GM23338 (cell line): Measurements from ENCODE around the gene CUX1. TPM values are rescaled to one million over a fixed set of nuclear protein-coding genes. Genes with fewer than 3 reads are reported as not detected.

Experiments
- ATAC-seq: fragments of 200-7000 bp; cut with Tn5 transposase; 3 replicates; pipeline ENCODE4 v1.9.1; 2020
- DNase-seq: peaks from one replicate; pipeline ENCODE4 v3.0.0-alpha.2; 2015; ENCODE audit warnings: low spot score
- H2AFZ ChIP-seq: fragments of 200-600 bp; sonication (generic); 2 replicates; pipeline ENCODE4 v1.8.0; 2016; ENCODE audit warnings: antibody characterized with exemption, mild to moderate bottlenecking, moderate library complexity
- H3F3A ChIP-seq: fragments of 200-600 bp; sonication (generic); replicated peaks from 2 replicates; pipeline ENCODE4 v1.8.0; 2017; ENCODE audit warnings: antibody characterized with exemption, mixed run types, low read depth
- H3K27ac ChIP-seq: fragments of 200-600 bp; sonication (generic); 2 replicates; pipeline ENCODE4 v1.6.1; 2016; ENCODE audit warnings: low read depth
- H3K27me3 ChIP-seq: fragments of 200-600 bp; sonication (generic); 2 replicates; pipeline ENCODE4 v1.8.0; 2016; ENCODE audit warnings: mild to moderate bottlenecking, mixed run types, moderate library complexity; ENCODE audit not compliant: insufficient read depth
- H3K36me3 ChIP-seq: fragments of 200-600 bp; sonication (generic); 2 replicates; pipeline ENCODE4 v1.8.0; 2016; ENCODE audit warnings: mild to moderate bottlenecking; ENCODE audit not compliant: insufficient read depth
- H3K4me1 ChIP-seq: fragments of 200-600 bp; sonication (generic); 2 replicates; pipeline ENCODE4 v1.8.0; 2016; ENCODE audit warnings: mild to moderate bottlenecking, moderate library complexity; ENCODE audit not compliant: insufficient read depth
- H3K4me2 ChIP-seq: fragments of 200-600 bp; sonication (generic); 2 replicates; pipeline ENCODE4 v1.7.1; 2017; ENCODE audit warnings: mixed run types
- H3K4me3 ChIP-seq: fragments of 200-600 bp; sonication (generic); 2 replicates; pipeline ENCODE4 v1.6.1; 2016; ENCODE audit warnings: mixed run types
- H3K79me2 ChIP-seq: fragments of 200-600 bp; sonication (generic); replicated peaks from 2 replicates; pipeline ENCODE4 v1.8.0; 2017; ENCODE audit warnings: mild to moderate bottlenecking; ENCODE audit not compliant: insufficient read depth
- H3K9me2 ChIP-seq: fragments of 200-600 bp; sonication (generic); 2 replicates; pipeline ENCODE4 v1.8.0; 2017; ENCODE audit not compliant: insufficient read depth
- H4K20me1 ChIP-seq: fragments of 200-600 bp; sonication (generic); replicated peaks from 2 replicates; pipeline ENCODE4 v1.8.0; 2017; ENCODE audit warnings: mild to moderate bottlenecking; ENCODE audit not compliant: insufficient read depth
- H3K27ac Mint-ChIP-seq: 2 replicates; pipeline ENCODE4 v1.8.0; 2020; ENCODE audit warnings: inconsistent platforms, mild to moderate bottlenecking, moderate library complexity, mixed read lengths
- H3K27me3 Mint-ChIP-seq: 3 replicates; pipeline ENCODE4 v1.8.0; 2022; ENCODE audit warnings: low read depth, mild to moderate bottlenecking, moderate library complexity, mixed read lengths, inconsistent platforms; ENCODE audit not compliant: insufficient read depth, poor library complexity
- H3K36me3 Mint-ChIP-seq: 3 replicates; pipeline ENCODE4 v1.8.0; 2021; ENCODE audit warnings: low read depth, mild to moderate bottlenecking, inconsistent platforms, moderate library complexity, mixed read lengths
- H3K4me1 Mint-ChIP-seq: 3 replicates; pipeline ENCODE4 v1.8.0; 2020; ENCODE audit warnings: mild to moderate bottlenecking, inconsistent platforms, mixed read lengths
- H3K4me3 Mint-ChIP-seq: 3 replicates; pipeline ENCODE4 v1.8.0; 2021; ENCODE audit warnings: moderate library complexity, mild to moderate bottlenecking, inconsistent platforms, mixed read lengths
- H3K9me3 Mint-ChIP-seq: 3 replicates; pipeline ENCODE4 v1.8.0; 2020; ENCODE audit warnings: moderate library complexity, mild to moderate bottlenecking, inconsistent platforms, mixed read lengths
- CREB1 ChIP-seq: fragments of 250-450 bp; sonication (Bioruptor Pico); IDR thresholded peaks from 2 replicates; pipeline ENCODE4 v1.5.0; 2020; ENCODE audit warnings: low read depth, mild to moderate bottlenecking, moderate library complexity
- CTCF ChIP-seq, 2 experiments: fragments of 200-600 bp in 1 of 2; sonication (generic) in 1 of 2; conservative IDR thresholded peaks; 2 replicates each; pipeline versions ENCODE4 v1.5.1 to v1.6.1; 2016 to 2017; ENCODE audit warnings: antibody characterized with exemption in 2 of 2, low read depth in 2 of 2, mild to moderate bottlenecking in 2 of 2, moderate library complexity in 1 of 2
- ETS1 ChIP-seq: IDR thresholded peaks from 2 replicates; pipeline ENCODE4 v1.6.1; 2016; ENCODE audit warnings: antibody characterized with exemption
- EZH2 ChIP-seq: fragments of 200-600 bp; sonication (generic); IDR thresholded peaks from one replicate; pipeline ENCODE4 v1.8.0; 2017; ENCODE audit warnings: antibody characterized with exemption, mild to moderate bottlenecking, low read depth; ENCODE audit not compliant: unreplicated experiment
- EZH2phosphoT487 ChIP-seq: fragments of 200-600 bp; sonication (generic); IDR thresholded peaks from one replicate; pipeline ENCODE4 v1.8.1; 2018; ENCODE audit warnings: antibody characterized with exemption; ENCODE audit not compliant: unreplicated experiment
- JUNB ChIP-seq: IDR thresholded peaks from one replicate; pipeline ENCODE4 v1.6.1; 2016; ENCODE audit warnings: antibody characterized with exemption; ENCODE audit not compliant: unreplicated experiment
- POLR2AphosphoS5 ChIP-seq: IDR thresholded peaks from 2 replicates; pipeline ENCODE4 v1.6.1; 2016; ENCODE audit warnings: antibody characterized with exemption, low read depth
- STAT1 ChIP-seq: IDR thresholded peaks from one replicate; pipeline ENCODE4 v1.6.1; 2016; ENCODE audit warnings: antibody characterized with exemption; ENCODE audit not compliant: unreplicated experiment
- ZNF114 ChIP-seq: fragments of 250-450 bp; sonication (Bioruptor Pico); IDR thresholded peaks from 2 replicates; pipeline ENCODE4 v1.5.0; 2020; ENCODE audit warnings: mild to moderate bottlenecking, moderate library complexity
- ZNF331 ChIP-seq: fragments of 250-450 bp; sonication (Bioruptor Pico); IDR thresholded peaks from 2 replicates; pipeline ENCODE4 v1.5.0; 2020; ENCODE audit warnings: low read depth, mild to moderate bottlenecking, moderate library complexity
- ZNF462 ChIP-seq: fragments of 250-450 bp; sonication (Bioruptor Pico); IDR thresholded peaks from 2 replicates; pipeline ENCODE4 v1.5.0; 2020; ENCODE audit warnings: mild to moderate bottlenecking, moderate library complexity
- polyA plus RNA-seq: library from polyadenylated mRNA; unstranded; fragments of >200 nt; fragmentation: Nextera tagmentation; extraction: Ambion mirVana; gene quantifications from 2 replicates; pipeline ENCODE4 v1.2.1, GENCODE V29; 2016
- total RNA-seq: library from RNA; depleted of rRNA; stranded (reverse); fragments of >200 nt; shearing (Covaris generic); gene quantifications from 2 replicates; pipeline ENCODE4 v1.2.3, GENCODE V29; 2014

The CUX1 gene
- total and polyA plus RNA-seq, 2 experiments from 2014 or later: 49.9 to 64.0 TPM

GRCh38 chr7:101781439-101781838, 36.0 kb upstream of the CUX1 start:
- Histone ChIP-seq H3K9me2 (no peaks in the 10 kb centered on the region), H3K27me3 (no peaks in the 10 kb centered on the region), H3K4me2 (no peak overlapping the region), H2AFZ (no peak overlapping the region), H4K20me1 (no peaks in the 10 kb centered on the region), H3K27ac (no peak overlapping the region), H3K79me2 (no peaks in the 10 kb centered on the region), H3F3A (no peaks in the 10 kb centered on the region), H3K4me3 (no peak overlapping the region), H3K36me3 (no peaks in the 10 kb centered on the region), H3K4me1 (no peaks in the 10 kb centered on the region)
- ATAC-seq (no peak), DNase-seq (no peak)
- H3K27me3 Mint-ChIP-seq: peaks cover 4% of the 10 kb centered on the region
- H3K9me3 Mint-ChIP-seq: no peaks in the 10 kb centered on the region
- no peaks in the 10 kb centered on the region for H3K36me3 Mint-ChIP-seq
- H3K4me3 Mint-ChIP-seq: no peak overlapping the region
- no peaks in the 10 kb centered on the region for H3K4me1 Mint-ChIP-seq
- TF ChIP-seq STAT1 (no peak), EZH2 (no peak), ZNF114 (no peak), EZH2phosphoT487 (no peak), CTCF (conservative IDR thresholded peaks at IDR 0.05; ENCODE audit: low read depth in 2 of 2) (no peak)
- no peak overlapping the region for H3K27ac Mint-ChIP-seq

- Histone ChIP-seq H3K27me3 (no peaks in the 10 kb centered on the region), H3K4me2 (no peak overlapping the region), H3K36me3 (no peaks in the 10 kb centered on the region), H3K79me2 (no peaks in the 10 kb centered on the region), H3K27ac (no peak overlapping the region), H4K20me1 (no peaks in the 10 kb centered on the region), H2AFZ (no peak overlapping the region), H3K9me2 (no peaks in the 10 kb centered on the region), H3F3A (no peaks in the 10 kb centered on the region), H3K4me3 (no peak overlapping the region), H3K4me1 (no peaks in the 10 kb centered on the region)
- no peaks in the 10 kb centered on the region for H3K9me3 Mint-ChIP-seq
- peaks cover 4% of the 10 kb centered on the region for H3K27me3 Mint-ChIP-seq
- H3K36me3 Mint-ChIP-seq: no peaks in the 10 kb centered on the region
- H3K4me3 Mint-ChIP-seq: no peak overlapping the region
- H3K27ac Mint-ChIP-seq: no peak overlapping the region
- DNase-seq (no peak), ATAC-seq (no peak)
- H3K4me1 Mint-ChIP-seq: no peaks in the 10 kb centered on the region
- TF ChIP-seq ZNF114 (no peak), JUNB (no peak), ZNF331 (CRISPR knock-in tag) (no peak), ZNF462 (CRISPR knock-in tag) (no peak), EZH2 (no peak), CTCF (conservative IDR thresholded peaks at IDR 0.05; ENCODE audit: low read depth in 2 of 2) (no peak), CREB1 (CRISPR knock-in tag) (no peak), EZH2phosphoT487 (no peak), STAT1 (no peak), POLR2AphosphoS5 (no peak), ETS1 (no peak)
Measured at GRCh38 chr7:101782476-101782875, 35.0 kb upstream of the CUX1 start.
